EH (cell line): Measurements from ENCODE around the gene PGRMC1.
"Not testable (repeated sequence)": the region's sequence is repeated elsewhere in the genome, so short reads cannot be mapped to it uniquely, and the experiment has no call there.

Experiments
- DNase-seq: peaks from one replicate; pipeline ENCODE4 v3.0.0-alpha.2; 2015; ENCODE audit warnings: low read depth

The PGRMC1 gene

GRCh38 chrX:119235051-119235511, 1.0 kb upstream of the PGRMC1 start:
- no peak for DNase-seq

GRCh38 chrX:119236623-119237561, 807 bp downstream of the PGRMC1 start:
- peak; percentile 71 for DNase-seq

- no peak for DNase-seq
These were observed 1.5 kb downstream of the PGRMC1 start for GRCh38 chrX:119237562-119237942.

GRCh38 chrX:119238557-119238956, 2.5 kb downstream of the PGRMC1 start:
- DNase-seq = peak; percentile 74

GRCh38 chrX:119240356-119240755, 4.3 kb downstream of the PGRMC1 start:
- DNase-seq = peak; percentile 91

GRCh38 chrX:119247702-119248101, 11.6 kb downstream of the PGRMC1 start:
- DNase-seq = no peak

- peak; percentile 18 for DNase-seq
These were observed 13.8 kb downstream of the PGRMC1 start for GRCh38 chrX:119249891-119250290.

GRCh38 chrX:119251386-119251785, 15.3 kb downstream of the PGRMC1 start:
- DNase-seq = no peak

- DNase-seq = peak; percentile 52
These were observed 16.6 kb downstream of the PGRMC1 start for GRCh38 chrX:119252716-119253115.

- peak; percentile 34 for DNase-seq
These were observed 30.4 kb downstream of the PGRMC1 start for GRCh38 chrX:119266364-119266995.

GRCh38 chrX:119267115-119267514, 31.0 kb downstream of the PGRMC1 start:
- not testable (repeated sequence) for DNase-seq

- no peak for DNase-seq
These were observed 36.9 kb downstream of the PGRMC1 start for GRCh38 chrX:119272882-119273419.

- peak; percentile 36 for DNase-seq
These were observed 37.5 kb downstream of the PGRMC1 start for GRCh38 chrX:119273420-119274192.

- DNase-seq = not testable (repeated sequence)
These were observed 46.3 kb downstream of the PGRMC1 start for GRCh38 chrX:119282347-119282746.

- DNase-seq = no peak
These were observed 52.9 kb downstream of the PGRMC1 start for GRCh38 chrX:119288890-119289393.

- DNase-seq = no peak
These were observed 54.4 kb downstream of the PGRMC1 start for GRCh38 chrX:119290476-119290875.

GRCh38 chrX:119291246-119291645, 55.2 kb downstream of the PGRMC1 start:
- not testable (repeated sequence) for DNase-seq

- DNase-seq = peak; percentile 9
These were observed 56.4 kb downstream of the PGRMC1 start for GRCh38 chrX:119292445-119292844.
